NCI-H2227 (cell line): ENCODE results near the gene TOR4A.
"Not testable (repeated sequence)": the region's sequence is repeated elsewhere in the genome, so short reads cannot be mapped to it uniquely, and the experiment has no call there.

ENCODE experiments used
- DNase-seq: peaks from one replicate; lab custom pipeline; 2025; ENCODE audit not compliant: unreplicated experiment; lab: John Stamatoyannopoulos, UW

The TOR4A gene

DNA sequence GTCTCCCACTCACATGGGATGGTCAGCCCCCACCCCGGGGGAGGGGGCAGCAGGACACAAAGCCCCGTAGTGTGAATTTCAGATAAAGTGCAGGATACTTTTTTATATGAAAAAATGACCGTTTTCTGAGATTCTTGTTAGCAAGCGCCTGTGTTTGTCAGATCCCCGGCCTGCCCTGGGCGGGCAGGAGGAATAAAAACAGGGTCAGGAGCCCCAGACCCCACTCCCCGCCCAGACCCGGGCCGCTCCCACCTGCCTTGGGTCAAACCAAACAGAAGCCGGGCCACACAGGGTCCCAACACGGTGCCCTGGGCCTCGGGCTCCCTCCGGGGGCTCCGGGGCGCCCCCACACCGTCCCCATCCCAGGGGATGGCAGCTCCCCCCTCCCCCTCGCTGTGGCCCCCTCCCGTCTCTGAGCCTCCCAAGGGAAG, 38.1 kb downstream of the TOR4A start:
- no peak for DNase-seq

DNA sequence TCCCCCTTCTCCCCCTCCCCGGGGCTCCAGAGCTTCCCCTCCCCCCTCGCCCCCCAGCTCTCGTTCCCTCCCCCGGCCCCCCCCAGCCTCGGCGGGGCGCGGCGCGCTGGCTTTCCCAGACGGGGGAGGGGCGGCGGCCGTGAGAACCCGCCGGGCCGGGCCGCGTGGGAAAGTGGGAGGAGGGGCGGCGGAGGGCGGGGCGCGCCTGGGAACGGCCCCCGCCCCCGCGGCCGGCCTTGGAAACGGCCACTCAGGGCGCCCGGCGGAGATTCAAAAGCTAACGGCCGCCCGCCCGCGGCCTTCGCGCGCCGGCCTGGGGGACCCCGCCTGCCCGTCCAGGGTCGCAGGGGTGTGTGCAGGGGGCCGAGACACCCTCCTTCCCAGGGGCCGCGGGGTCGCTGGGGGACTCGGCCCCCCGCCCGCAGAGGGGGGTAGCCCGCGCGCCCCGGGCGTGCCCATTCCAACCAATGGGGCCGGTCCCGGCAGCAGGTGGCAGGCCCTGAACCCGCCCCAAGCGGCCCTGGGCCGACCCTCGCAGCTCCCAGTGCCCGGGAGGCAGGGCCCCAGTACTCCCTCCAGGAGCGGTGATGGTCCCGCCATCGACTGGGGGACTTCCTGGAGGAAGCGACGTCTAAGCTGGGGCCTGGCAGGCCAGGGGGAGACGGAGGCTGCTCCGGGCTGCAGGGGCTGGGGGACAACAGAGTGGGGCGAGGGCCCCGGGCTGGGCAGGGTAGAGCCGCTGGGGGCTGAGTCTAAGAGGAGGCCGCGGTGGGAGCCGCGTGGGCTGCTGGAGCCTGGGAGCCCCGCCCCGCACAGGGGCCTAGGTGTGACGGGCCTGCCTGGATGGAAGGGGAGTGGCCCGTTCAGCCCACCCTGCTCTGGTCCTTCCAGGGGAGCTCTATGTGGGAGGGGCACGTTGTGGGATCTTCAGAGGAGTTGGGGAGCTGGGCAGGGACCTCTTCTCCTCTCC, 38.8 kb downstream of the TOR4A start:
- DNase-seq: peak; percentile 79

DNA sequence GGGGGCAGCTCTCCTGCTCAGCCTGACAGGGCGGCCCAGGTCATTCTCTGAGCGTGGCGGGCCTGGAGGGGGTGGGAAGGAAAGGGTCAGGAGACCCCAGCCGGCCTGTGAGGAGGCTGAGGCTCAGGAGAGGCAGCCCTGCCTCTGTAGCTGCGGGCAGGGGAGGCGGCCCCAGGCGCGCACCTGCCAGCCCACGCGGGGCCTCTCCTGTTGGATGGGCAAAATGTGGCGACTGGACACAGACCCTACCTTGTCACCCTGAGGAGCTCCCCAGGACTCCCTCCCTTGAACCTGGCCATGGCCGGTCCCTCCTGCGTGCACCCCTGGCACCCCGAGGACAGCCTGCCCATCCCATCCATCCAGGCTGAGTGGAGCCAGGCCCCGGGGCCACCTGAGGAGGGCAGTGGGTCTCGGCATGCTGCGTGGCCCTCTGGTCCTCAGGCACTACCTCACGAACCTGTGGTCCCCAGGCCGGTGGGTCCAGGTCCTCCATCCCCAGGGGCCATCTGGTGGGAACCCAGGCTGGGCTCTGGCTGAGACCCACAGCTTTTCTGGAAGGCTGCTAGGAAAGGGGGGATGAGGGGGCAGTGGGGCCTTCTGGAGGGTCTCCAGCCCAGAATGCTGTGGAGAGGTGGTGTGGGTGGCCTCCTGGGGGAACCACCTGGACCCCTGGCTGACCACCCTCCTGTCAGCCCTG, 39.6 kb downstream of the TOR4A start:
- no peak for DNase-seq

DNA sequence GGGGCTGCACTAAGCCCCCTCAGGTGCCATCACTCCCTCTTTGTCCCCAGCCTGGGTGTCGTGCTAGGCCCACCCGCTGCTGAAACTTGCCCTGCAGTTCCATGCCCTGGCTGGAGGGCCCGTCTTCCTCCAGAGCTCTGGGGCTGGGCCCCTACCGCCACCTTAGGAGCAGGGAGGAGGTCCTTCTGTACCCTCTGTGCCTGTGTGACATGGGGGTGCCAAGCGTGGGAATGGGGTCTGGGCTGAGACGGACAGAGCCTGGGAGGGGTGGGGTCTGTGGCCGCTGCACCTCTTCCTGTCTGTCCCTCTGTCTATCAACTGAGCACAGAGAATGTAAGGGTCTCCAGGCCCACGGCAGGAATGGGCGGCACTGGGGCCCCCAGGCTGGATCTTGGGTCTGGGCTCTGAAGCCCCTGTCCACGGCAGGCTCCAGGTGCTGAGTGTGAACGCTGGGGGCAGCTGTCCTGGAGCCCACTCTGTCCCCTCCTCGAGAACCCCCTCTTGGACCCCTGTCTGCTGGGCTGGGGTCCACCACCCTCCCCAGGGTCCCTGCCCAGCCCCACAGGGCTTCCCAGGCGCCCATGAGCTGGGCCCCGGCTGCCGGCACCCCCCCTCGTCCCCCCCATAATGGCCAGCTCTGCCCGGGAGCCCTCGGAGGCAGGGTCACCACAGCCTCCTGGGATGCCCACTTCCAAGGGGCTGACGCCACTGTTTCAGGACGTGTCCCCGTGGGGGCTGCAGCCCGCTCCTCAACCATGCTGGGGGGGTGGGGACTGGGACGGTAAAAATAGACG, 40.4 kb downstream of the TOR4A start:
- DNase-seq: no peak

DNA sequence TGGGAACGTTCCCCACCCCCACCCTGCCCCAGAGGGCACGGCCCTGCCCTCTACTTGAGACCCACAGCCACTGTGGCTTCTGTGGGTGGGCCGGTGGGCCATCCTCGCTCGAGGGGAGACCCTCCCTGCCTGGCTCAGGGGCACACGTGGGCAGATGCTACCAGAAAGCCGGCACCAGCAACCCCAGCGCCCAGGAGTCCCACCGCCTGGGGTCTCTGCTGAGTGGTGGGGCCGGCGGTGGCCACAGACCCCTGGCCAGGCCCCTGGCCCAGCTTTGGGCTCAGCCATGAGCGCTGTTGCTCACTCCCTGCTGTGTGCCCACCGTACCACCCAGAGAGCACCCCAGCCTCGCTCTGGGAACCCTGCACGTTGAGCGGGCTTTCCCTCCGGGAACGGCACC, 41.1 kb downstream of the TOR4A start:
- DNase-seq: no peak

DNA sequence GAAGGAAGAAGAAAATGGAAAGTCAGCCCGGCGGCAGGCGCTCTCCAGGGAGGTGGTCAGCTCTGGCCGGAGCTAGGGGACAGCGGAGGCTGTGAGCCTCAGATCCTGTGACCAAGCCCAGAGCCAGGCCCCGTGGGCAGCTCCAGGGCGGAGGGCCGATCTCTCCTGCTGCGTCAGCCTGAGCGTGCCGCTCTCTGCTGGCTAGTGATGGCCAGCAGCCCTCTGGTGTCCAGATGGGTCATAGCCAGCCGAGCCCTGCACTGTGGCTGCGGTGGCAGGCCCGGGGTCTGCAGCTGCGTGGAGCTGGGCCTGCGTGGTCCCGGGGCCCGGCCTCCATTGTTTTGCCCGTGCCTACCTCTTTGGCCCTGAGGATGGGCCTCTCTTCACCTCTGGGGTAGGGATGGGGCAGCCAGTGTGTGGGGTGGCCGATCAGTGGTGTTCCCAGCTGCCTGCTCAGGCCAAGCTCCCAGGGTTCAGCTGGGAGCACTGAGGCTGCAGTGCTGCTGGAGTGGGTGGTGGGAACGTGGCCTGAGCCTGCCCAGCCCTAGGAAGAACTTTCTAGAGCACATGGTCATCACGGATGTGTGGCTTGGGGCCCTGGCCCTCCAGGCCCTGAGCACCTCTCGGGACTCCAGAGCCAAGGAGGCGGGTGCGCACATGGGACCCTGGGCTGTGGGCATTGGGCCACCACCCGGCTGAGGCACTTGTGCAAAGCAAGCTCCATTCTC, 41.6 kb downstream of the TOR4A start:
- DNase-seq: no peak

DNA sequence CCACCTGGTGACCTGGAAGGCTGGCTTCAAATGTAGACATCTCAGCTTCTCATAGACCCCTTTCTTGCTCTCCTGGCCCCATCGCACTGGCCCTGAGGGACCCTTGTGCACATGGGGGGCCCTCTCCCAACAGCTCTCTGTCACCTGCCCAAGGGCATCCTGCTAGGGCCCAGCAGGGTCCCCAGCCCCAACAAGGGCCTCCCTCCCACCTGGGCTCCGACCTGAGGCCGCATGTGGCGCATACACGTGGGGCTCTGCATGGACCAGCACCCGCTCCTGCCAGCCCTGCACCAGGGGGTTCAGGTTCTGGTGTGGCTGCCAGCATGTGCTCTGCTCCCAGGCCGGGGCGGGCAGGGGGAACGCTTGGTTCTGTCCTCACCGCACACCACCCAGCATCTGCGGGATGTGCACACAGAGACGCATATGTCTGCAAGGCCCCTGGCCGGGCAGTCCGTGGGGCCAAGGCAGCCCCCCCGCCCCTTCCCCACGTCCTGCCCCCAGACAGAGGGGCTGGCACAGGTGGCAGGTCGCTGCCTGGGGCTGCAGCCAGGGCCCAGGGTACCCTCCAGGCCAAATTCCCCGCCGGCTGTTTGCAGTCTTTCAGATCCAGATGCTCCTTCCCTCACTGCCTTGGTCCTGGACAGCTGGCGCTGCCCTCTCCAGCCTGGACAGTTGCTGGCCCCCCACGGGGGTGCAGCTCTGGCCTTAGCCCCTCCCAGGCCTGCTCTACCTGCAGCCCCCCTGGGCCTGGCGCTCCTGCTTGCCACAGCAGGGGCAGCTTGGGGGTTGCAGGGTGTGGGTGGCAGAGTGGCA, 42.4 kb downstream of the TOR4A start:
- DNase-seq: no peak

DNA sequence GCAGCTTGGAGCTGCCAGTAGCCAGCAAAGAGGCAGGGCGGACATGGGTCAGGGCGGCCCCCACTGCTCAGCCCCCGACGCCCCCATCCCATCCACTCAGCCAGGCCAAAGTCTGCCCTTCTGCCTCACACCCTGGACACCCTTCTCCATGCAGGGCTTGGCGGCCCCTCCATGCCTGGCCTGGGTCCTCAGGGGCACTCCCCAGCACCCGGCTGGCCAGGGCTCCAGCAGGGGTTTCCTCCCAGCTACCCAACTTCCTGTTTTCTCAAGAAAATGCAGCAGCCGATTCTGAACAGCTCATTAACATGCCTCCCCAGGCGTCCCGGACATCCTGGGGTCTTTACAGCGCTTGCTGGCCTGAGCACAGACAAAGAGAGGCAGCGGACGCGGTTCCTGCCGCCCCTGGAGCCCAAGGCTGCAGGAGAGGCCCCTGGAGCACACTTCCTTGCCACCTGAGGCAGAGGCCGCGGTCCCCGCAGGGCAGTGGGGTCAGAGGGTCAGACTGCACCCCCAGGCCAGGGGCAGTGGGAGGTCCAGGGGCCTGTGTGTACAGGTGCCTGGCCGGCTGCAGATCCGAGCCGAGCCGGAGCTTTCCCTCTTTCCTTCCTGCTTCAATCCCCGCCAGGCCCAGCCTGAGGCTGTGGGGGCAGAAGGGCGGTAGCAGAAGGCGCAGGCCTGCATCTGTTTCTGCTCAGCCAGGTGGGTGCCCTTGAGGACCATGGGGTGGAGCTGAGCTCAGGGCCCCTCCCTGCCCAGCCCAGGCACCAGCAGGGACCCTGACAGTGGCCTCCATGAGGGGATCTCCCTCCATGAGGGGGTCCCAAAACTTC, 43.2 kb downstream of the TOR4A start:
- DNase-seq: no peak

DNA sequence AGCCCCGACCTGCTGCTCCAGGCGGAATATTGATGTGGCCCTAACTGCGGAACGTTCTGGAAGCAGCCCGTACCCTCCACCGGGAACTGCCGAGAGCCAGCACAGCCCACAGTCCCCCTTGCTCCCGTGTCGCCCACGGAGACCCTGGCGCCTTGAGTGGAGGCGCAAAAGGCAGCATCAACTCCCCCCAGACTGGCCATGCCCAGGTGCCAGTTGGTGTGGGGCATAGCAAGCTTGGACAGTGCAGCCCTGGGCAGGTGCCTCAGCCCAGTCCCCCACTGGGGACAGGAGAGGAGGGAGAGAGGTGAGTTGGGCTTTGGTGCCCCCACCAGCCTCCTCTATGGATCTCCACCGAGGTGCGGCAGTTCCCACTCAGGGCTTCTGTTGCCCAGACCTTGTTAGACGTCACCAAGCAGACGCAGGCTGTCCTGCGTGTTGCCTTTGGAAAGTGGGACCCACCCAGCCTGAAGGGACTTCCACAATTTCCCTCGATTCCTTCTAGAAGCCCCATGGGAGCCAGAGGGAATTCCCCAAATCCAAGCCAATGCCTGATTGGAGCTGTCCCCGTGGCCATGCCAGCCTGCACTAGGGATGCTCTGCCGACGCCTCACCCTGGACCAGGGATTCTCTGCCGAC, 44.3 kb downstream of the TOR4A start:
- no peak for DNase-seq

DNA sequence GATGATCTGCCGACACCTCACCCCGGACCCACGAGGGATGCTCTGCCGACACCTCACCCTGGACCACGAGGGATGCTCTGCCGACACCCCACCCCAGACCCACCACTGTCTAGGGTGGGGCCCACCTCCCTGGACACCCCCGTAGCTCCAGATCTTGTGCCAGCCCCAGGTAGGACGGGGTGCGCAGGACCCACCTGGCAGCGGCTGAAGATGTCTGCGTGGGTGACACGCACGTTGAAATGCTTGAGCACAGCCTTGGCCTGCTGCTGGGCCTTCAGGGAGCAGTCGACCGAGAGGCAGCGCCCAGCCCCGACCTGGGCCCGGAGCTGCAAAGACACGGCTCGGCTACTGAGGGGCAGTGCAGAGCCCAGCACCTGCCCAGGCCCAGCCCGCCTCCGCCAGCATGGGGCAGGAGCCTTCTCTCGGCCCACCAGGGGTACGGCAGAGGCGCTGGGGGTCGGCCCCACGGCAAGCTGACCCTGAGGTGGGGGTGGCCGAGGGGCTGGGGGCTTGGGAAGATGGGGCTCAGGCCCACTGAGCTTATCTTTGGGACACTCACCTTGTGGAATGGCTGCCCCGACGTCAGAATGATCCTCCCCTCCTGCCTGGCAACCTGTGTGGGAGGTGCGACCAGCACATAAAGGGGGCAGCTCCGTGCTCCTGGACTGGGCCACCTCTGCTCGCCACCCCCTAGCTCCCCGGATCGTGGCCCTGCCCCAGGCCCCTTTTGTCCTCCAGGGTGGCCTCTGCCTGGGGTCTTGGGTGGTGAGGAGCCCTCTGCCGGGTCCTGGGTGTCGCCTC, 46.2 kb downstream of the TOR4A start:
- DNase-seq: no peak

DNA sequence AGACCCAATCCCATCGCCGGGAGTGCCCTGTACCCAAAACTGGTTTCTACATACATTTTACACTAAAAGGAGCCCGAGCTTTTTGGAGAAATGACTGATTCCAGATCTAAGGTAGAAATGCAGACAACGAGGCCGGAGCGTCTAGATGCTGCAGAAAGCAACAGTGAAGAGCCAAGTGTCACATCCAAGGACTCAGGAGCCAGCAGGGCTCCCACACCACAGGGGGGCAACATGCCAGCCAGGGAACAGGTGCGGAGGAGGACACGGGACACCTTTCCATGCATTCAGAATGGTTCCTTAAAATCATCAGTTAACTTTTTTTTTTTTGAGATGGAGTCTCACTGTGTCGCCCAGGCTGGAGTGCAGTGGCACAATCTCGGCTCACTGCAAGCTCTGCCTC, 47.6 kb downstream of the TOR4A start:
- no peak for DNase-seq

DNA sequence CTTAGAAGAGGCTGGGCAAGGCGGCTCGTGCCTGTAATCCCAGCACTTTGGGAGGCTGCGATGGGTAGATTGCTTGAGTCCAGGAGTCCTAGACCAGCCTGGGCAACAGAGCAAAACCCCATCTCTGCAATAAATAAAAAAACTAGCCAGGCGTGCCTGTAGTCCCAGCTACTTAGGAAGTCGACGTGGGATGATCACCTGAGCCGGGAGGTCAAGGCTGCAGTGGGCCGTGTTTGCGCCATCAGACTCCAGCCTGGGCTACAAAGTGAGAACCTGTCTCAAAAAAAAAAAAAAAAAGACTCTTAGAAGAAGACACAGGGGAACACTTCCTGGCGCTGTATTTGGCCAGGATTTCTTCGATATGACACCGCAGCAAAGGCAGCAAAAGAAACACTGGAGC, 48.3 kb downstream of the TOR4A start:
- no peak for DNase-seq

DNA sequence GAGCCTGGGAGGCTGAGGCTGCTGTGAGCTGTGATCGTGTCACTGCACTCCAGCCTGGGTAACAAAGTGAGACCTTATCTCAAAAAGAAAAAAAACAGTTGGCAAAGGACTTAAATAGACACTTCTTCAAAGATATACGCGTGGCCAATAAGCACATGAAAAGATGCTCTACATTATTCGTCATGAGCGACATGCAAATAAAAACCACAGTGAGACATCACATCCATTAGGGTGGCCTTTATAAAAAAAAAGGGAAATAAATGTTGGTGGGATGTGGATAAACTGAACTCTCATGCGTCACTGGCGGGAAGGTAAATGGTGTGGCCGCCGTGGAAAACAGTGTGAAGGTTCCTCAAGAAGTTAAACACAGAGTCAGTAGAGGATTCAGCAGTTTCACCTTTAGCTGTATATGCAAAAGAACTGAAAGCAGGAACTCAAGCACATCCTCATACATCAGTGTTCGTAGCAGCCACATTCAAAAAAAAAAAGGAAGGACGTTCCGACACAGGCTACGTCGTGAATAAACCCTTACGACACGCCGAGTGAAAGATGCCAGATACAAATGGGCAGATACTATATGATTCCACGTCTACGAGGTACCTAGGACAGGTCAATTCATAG, 49.0 kb downstream of the TOR4A start:
- DNase-seq: no peak

DNA sequence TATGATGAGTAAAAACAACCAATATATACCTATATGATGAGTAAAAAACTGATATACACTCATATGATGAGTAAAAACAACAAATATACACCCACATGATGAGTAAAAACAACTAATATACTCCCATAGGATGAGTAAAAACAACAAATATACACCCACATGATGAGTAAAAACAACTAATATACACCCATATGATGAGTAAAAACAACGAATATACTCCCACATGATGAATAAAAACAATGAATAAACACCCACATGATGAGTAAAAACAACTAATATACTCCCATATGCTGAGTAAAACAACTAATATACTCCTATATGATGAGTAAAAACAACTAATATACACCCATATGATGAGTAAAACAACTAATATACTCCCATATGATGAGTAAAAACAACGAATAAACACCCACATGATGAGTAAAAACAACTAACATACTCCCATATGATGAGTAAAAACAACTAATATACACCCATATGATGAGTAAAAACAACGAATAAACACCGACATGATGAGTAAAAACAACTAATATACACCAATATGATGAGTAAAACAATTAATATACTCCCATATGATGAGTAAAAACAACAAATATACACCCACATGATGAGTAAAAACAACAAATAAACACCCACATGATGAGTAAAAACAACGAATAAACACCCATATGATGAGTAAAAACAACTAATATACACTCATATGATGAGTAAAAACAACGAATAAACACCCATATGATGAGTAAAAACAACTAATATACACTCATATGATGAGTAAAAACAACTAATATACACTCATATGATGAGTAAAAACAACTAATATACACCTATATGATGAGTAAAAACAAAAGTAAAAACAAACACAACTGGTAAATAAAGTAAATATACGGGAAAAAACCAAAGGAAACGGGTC, 50.4 kb downstream of the TOR4A start:
- DNase-seq: not testable (repeated sequence)

DNA sequence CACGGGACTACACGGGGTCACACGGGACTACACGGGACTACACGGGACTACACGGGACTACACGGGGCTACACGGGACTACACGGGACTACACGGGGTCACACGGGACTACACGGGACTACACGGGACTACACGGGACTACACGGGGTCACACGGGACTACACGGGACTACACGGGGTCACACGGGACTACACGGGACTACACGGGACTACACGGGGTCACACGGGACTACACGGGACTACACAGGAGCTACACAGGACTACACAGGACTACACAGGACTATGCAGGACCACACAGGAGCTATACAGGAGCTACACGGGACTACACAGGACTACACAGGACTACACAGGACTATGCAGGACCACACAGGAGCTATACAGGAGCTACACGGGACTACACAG, 52.1 kb downstream of the TOR4A start:
- not testable (repeated sequence) for DNase-seq

DNA sequence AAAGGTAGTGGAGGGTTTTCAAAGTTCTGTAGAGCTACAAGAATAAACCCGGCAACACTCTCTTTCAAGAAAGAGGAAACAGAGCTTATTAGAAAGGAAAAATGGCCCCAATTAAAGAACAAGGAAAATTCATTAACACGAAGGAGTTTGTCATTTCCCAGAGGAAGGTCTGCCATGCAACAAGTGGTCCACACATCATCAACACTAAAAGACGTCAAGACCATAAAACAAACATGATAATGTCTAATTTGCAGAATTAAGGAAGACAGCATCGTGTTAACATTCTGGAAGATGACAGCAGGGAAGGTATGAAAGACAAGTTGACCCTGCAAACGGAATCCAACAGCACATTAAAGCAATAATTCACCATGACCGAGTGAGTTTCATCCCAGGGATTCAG, 53.2 kb downstream of the TOR4A start:
- DNase-seq: no peak
